NCI-H2227 (cell line): ENCODE data around the gene ARVCF.

ENCODE experiments used
- DNase-seq: peaks from one replicate; lab custom pipeline; 2025; ENCODE audit not compliant: unreplicated experiment; lab: John Stamatoyannopoulos, UW

ARVCF gene

GRCh38 chr22:19963863-19964642 lies 52.6 kb downstream of the ARVCF start:
- DNase-seq, result no peak

GRCh38 chr22:19962909-19963806 lies 53.5 kb downstream of the ARVCF start:
- DNase-seq, result no peak

GRCh38 chr22:19962246-19962908 lies 54.2 kb downstream of the ARVCF start:
- peak; percentile 77 for DNase-seq

GRCh38 chr22:19961868-19962245 lies 54.8 kb downstream of the ARVCF start:
- DNase-seq, result no peak

GRCh38 chr22:19961201-19961580 lies 55.4 kb downstream of the ARVCF start:
- no peak for DNase-seq

- no peak for DNase-seq
These were observed 56.0 kb downstream of the ARVCF start for GRCh38 chr22:19960491-19961200.

GRCh38 chr22:19959587-19960490 lies 56.8 kb downstream of the ARVCF start:
- peak; percentile 29 for DNase-seq

GRCh38 chr22:19959043-19959586 lies 57.5 kb downstream of the ARVCF start:
- peak; percentile 92 for DNase-seq

- DNase-seq, result no peak
These were observed 58.3 kb downstream of the ARVCF start for GRCh38 chr22:19958083-19959042.

GRCh38 chr22:19957445-19957844 lies 59.2 kb downstream of the ARVCF start:
- DNase-seq, result no peak

GRCh38 chr22:19955241-19956128 lies 61.1 kb downstream of the ARVCF start:
- no peak for DNase-seq

- DNase-seq, result no peak
These were observed 65.3 kb downstream of the ARVCF start for GRCh38 chr22:19951346-19951745.

- no peak for DNase-seq
These were observed 68.4 kb downstream of the ARVCF start for GRCh38 chr22:19948057-19948760.

- DNase-seq, result no peak
These were observed 73.3 kb downstream of the ARVCF start for GRCh38 chr22:19943082-19944026.

GRCh38 chr22:19942157-19943081 lies 74.2 kb downstream of the ARVCF start:
- DNase-seq, result peak; percentile 48
